ENCODE measurements around the gene HEPACAM. TPM values are rescaled to one million over a fixed set of nuclear protein-coding genes. Genes with fewer than 3 reads are reported as not detected.

The HEPACAM gene
- total RNA-seq, 2 donors from 2014 or later = 0.83 TPM; not detected in 1

DNA sequence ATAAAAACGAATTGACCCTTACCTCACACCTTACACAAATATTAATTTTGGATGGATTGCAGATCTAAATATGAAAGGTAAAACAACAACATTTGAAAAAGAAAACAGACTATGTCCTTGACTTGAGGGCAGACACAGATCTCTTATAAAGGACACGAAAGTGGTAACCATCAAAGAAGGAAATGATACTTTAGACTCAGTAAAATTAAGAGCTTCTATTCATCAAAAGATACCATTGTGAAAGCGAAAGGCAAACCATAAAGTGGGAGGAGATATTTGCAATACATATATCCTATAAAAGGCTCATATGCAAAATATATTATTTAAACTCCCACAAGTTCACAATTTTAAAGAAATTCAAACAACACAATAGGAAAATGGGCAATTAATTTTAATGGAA lies 5.0 kb downstream of the HEPACAM start:
- H3K4me1 ChIP-seq = no peaks in the 10 kb centered on the region
- H3K36me3 ChIP-seq = no peaks in the 10 kb centered on the region
- no peak for DNase-seq (ENCODE audit: low spot score)
- TF ChIP-seq, protein P1, sequence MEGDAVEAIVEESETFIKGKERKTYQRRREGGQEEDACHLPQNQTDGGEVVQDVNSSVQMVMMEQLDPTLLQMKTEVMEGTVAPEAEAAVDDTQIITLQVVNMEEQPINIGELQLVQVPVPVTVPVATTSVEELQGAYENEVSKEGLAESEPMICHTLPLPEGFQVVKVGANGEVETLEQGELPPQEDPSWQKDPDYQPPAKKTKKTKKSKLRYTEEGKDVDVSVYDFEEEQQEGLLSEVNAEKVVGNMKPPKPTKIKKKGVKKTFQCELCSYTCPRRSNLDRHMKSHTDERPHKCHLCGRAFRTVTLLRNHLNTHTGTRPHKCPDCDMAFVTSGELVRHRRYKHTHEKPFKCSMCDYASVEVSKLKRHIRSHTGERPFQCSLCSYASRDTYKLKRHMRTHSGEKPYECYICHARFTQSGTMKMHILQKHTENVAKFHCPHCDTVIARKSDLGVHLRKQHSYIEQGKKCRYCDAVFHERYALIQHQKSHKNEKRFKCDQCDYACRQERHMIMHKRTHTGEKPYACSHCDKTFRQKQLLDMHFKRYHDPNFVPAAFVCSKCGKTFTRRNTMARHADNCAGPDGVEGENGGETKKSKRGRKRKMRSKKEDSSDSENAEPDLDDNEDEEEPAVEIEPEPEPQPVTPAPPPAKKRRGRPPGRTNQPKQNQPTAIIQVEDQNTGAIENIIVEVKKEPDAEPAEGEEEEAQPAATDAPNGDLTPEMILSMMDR (IDR thresholded peaks at IDR 0.05) = no peak
- H3K9me3 ChIP-seq = no peaks in the 10 kb centered on the region
- no peaks in the 10 kb centered on the region for H3K27me3 ChIP-seq
- no peak overlapping the region for H3K4me3 ChIP-seq
- H3K27ac ChIP-seq = no peak overlapping the region

DNA sequence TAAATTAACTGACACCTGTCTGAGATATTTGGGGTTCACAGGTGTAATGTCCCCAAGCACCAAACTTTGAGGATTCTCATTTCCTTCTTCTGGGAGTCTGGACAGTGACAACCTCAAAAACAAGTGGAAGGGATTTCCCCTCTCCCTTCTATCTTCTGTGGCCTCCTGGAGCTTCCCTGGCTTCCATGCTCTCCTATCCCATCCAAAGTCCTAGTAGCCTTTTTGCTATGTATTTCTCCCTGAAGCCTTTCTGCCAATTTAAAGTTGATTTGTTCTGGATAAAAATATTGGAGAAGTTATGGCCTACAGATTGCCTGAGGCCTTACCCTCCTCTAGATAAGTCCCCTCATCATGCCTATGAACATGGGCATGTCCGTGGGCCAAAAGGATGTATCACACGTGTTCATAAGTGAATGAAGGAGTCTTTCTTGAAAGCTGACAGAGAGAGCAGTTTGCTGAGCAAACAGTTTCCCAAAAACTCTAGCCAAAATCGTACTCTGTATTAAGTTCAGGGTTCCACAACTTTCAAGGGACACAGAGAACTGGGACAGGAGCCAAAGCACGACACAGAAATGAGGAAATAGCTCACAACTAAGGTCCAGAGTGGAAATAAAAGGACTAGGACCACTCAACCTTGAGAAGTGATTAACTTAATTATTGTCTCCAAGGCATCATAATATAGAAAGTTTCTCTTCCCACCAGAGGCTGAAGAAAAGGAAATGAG lies 6.7 kb downstream of the HEPACAM start:
- no peaks in the 10 kb centered on the region for H3K4me1 ChIP-seq
- no peak overlapping the region for H3K4me3 ChIP-seq
- no peak overlapping the region for H3K27ac ChIP-seq
- DNase-seq (ENCODE audit: low spot score) = no peak
- no peaks in the 10 kb centered on the region for H3K9me3 ChIP-seq
- no peaks in the 10 kb centered on the region for H3K27me3 ChIP-seq
- TF ChIP-seq, protein P1 (IDR thresholded peaks at IDR 0.05) = no peak
- no peaks in the 10 kb centered on the region for H3K36me3 ChIP-seq

DNA sequence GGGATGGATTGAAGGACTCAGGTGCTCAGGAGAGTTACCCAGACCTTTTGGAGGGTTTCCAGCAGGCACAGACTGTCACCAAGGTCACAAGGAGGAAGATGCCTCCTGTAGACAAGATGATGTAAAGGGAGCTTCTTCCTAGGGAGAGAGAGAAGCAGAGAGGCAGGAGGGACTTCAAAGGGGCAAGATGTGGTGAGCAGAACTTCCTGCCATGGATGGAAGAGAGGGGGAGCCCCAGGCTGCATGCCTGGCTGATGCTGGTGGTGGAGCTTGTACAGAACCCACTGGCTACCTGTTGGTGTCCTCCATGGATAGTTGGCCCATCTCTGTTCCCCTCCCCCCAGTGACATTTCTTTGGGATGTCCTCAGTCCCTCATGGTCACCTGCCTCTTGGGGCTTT lies 12.6 kb downstream of the HEPACAM start:
- H3K36me3 ChIP-seq = no peaks in the 10 kb centered on the region
- H3K4me1 ChIP-seq = peaks cover 0 to 9% of the 10 kb centered on the region in 2 donors
- H3K9me3 ChIP-seq = no peaks in the 10 kb centered on the region
- H3K4me3 ChIP-seq = no peak overlapping the region
- H3K27me3 ChIP-seq = no peaks in the 10 kb centered on the region
- no peak for DNase-seq (ENCODE audit: low spot score)
- no peak overlapping the region for H3K27ac ChIP-seq
- TF ChIP-seq, protein P1 (IDR thresholded peaks at IDR 0.05) = no peak

DNA sequence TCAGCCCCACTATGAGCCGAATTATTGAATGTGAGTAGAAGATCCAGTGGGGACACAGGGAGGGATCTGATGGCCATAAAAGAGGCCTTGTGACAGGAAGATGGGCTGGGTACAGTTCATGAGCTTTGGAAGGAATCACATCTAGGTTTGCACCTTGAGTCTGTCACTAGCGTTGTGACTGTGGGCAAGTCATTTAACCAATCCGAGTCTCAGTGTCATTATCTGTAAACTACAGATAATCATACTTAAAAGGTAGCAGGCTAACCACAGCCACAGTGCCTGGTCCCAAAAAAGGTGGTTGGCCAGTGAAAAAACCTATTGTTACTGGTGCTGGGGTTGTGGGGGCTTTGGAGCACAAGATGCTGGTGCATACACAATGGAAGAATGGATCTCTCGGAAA lies 13.0 kb downstream of the HEPACAM start:
- no peaks in the 10 kb centered on the region for H3K36me3 ChIP-seq
- no peak for DNase-seq (ENCODE audit: low spot score)
- peaks cover 0 to 9% of the 10 kb centered on the region in 2 donors for H3K4me1 ChIP-seq
- H3K27me3 ChIP-seq = no peaks in the 10 kb centered on the region
- TF ChIP-seq, protein P1 (IDR thresholded peaks at IDR 0.05) = no peak
- H3K4me3 ChIP-seq = no peak overlapping the region
- no peaks in the 10 kb centered on the region for H3K9me3 ChIP-seq
- no peak overlapping the region for H3K27ac ChIP-seq

DNA sequence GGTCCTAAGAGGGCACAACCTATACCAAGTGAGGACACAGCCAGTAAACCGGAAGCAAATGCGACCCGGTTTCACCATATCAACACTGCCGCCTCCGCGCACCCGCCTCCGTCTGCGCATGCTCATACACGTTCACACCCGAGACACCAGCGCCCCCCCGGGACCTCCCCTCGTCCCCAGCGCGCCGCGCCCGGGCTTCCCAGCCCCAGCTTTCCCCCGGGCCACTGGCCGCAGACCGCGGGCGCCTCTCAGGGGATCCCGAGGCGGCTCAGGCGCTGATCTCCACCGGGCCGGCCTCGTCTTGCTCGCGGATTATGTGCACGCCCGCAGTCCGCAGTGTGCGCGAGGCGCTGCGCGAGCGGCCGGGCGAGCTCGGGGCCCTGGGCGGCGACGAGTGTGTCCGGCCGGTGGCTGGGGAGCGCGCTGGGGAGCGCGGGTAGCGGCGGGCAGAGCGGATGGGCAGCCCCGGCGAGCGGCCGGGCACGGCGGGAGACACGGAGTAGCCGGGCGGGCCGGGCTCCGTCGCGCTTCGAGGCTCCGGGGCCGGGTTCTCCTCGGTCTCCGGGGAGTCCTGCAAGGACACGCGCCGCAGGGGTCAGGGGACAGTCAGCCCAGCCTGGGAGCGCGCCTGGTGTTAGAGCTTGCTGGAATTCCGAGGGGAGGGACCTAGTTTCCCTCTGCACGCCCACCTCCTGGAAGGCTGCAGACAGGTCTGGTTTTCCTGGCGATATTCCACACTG lies 14.8 kb downstream of the HEPACAM start:
- peak; percentile 73 for DNase-seq (ENCODE audit: low spot score)

More for the DNA sequence above, 14.8 kb downstream of the HEPACAM start:
- Histone ChIP-seq H3K9me3 (no peaks in the 10 kb centered on the region), H3K27me3 (no peaks in the 10 kb centered on the region), H3K36me3 (no peaks in the 10 kb centered on the region), H3K4me3 (peak overlapping the region; percentile 35 to 52), H3K27ac (peak overlapping the region; percentile 19 to 62), H3K4me1 (peaks cover 0 to 9% of the 10 kb centered on the region in 2 donors)
- TF ChIP-seq, protein P1 (IDR thresholded peaks at IDR 0.05) = peak in 1 of 2 donors; percentile 42
